HFFc6 (cell line): ENCODE data around the gene C15orf61. TPM values are rescaled to one million over a fixed set of nuclear protein-coding genes. Genes with fewer than 3 reads are reported as not detected.

ENCODE experiments used
- DNase-seq: peaks from one replicate; pipeline ENCODE4 v3.0.0-alpha.2; 2018
- H3K27ac Mint-ChIP-seq: 2 replicates; pipeline ENCODE4 v1.8.0; 2020; ENCODE audit warnings: mild to moderate bottlenecking, mixed read lengths
- H3K27me3 Mint-ChIP-seq: 2 replicates; pipeline ENCODE4 v1.8.0; 2021; ENCODE audit warnings: mild to moderate bottlenecking, moderate library complexity, mixed read lengths; ENCODE audit not compliant: insufficient read depth
- H3K36me3 Mint-ChIP-seq: 2 replicates; pipeline ENCODE4 v1.8.0; 2021; ENCODE audit warnings: low read depth, mixed read lengths
- H3K4me1 Mint-ChIP-seq: 2 replicates; pipeline ENCODE4 v1.8.0; 2020; ENCODE audit warnings: low read depth, mixed read lengths
- H3K4me3 Mint-ChIP-seq: 2 replicates; pipeline ENCODE4 v1.8.0; 2020; ENCODE audit warnings: mild to moderate bottlenecking, moderate library complexity, mixed read lengths
- H3K9me3 Mint-ChIP-seq: 2 replicates; pipeline ENCODE4 v1.8.0; 2020; ENCODE audit warnings: mild to moderate bottlenecking, mixed read lengths
- total RNA-seq, 6 experiments: library from RNA; stranded (reverse); fragmentation: NEBNext Ultra II Directional; extraction: Animal tissue kit (Norgen Biotek cat#: 25700); gene quantifications; 2 replicates in 1 of 6; 3 replicates in 5 of 6; pipeline ENCODE4 v1.2.3, GENCODE V29; 2021
- TF ChIP-seq, protein P1 (sequence below): fragments of 200-600 bp; sonication (generic); IDR thresholded peaks from 2 replicates; pipeline ENCODE4 v1.5.0; 2021; ENCODE audit warnings: antibody characterized with exemption, mild to moderate bottlenecking

The C15orf61 gene
- total RNA-seq, 6 experiments from 2014 or later, result 5.1 to 7.5 (median 5.9) TPM

DNA sequence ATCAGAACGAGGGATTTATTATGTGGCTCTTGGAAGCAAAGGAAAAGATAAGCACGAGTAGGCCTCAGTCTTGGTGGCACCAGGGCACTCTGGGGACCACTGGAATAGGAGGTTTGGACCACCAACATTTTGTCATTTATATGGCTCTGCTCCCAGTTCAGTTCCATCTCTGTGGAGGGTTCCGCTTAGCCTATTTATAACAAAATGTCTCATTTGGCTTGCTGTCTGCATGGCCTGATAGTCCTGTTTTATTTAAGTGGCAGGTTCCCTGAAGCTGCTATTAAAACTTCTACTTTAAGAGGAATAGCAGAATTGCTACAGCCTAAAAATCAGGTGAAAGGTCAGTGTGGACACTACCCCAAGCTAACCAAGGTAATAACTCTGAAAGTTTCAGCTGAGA, 48.7 kb downstream of the C15orf61 start:
- H3K4me3 Mint-ChIP-seq, result no peak overlapping the region
- H3K27ac Mint-ChIP-seq, result no peak overlapping the region
- TF ChIP-seq, protein P1, sequence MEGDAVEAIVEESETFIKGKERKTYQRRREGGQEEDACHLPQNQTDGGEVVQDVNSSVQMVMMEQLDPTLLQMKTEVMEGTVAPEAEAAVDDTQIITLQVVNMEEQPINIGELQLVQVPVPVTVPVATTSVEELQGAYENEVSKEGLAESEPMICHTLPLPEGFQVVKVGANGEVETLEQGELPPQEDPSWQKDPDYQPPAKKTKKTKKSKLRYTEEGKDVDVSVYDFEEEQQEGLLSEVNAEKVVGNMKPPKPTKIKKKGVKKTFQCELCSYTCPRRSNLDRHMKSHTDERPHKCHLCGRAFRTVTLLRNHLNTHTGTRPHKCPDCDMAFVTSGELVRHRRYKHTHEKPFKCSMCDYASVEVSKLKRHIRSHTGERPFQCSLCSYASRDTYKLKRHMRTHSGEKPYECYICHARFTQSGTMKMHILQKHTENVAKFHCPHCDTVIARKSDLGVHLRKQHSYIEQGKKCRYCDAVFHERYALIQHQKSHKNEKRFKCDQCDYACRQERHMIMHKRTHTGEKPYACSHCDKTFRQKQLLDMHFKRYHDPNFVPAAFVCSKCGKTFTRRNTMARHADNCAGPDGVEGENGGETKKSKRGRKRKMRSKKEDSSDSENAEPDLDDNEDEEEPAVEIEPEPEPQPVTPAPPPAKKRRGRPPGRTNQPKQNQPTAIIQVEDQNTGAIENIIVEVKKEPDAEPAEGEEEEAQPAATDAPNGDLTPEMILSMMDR, result no peak
- H3K36me3 Mint-ChIP-seq, result peaks cover 4% of the 10 kb centered on the region
- H3K4me1 Mint-ChIP-seq, result peaks cover 29% of the 10 kb centered on the region
- DNase-seq, result no peak
- no peaks in the 10 kb centered on the region for H3K9me3 Mint-ChIP-seq
- no peaks in the 10 kb centered on the region for H3K27me3 Mint-ChIP-seq

DNA sequence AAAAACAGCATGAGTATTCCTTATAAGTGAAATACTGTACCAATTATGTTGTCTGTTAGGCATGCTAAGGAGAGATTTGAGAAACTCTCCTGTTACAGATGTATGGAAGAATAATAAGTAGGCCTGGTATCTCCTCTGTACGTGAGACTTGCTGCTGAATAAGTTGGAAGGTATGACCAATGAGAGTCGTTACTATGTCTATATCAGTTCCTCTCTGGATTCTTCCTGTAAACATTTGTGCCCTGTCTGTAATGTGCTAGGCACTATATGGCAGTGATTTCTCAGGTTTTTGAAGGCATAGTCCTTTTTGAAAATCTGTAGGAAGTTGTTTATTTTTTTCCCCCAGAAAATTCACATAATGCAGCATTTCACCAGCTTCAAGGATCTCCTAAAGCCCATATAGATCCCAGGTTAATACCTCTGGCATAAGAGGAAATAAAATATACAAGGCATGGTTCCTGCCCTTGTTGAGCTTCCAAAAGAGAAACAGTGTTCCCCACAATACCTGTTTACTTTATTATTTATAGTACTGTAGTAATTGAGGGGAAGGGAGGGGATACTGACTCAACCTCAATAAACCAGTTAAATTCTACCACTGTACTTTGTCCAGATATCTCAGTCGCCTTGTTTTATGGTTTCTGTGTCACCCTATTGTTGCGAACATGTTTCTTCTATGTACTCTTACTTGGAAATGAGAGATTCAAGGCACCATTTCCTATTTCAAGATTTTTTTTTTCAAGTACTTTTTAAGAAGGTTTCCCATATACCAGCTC, 50.1 kb downstream of the C15orf61 start:
- TF ChIP-seq, protein P1, result no peak
- no peaks in the 10 kb centered on the region for H3K27me3 Mint-ChIP-seq
- H3K4me3 Mint-ChIP-seq, result no peak overlapping the region
- peaks cover 29% of the 10 kb centered on the region for H3K4me1 Mint-ChIP-seq
- no peaks in the 10 kb centered on the region for H3K9me3 Mint-ChIP-seq
- no peak for DNase-seq
- H3K36me3 Mint-ChIP-seq, result peaks cover 4% of the 10 kb centered on the region
- H3K27ac Mint-ChIP-seq, result no peak overlapping the region

DNA sequence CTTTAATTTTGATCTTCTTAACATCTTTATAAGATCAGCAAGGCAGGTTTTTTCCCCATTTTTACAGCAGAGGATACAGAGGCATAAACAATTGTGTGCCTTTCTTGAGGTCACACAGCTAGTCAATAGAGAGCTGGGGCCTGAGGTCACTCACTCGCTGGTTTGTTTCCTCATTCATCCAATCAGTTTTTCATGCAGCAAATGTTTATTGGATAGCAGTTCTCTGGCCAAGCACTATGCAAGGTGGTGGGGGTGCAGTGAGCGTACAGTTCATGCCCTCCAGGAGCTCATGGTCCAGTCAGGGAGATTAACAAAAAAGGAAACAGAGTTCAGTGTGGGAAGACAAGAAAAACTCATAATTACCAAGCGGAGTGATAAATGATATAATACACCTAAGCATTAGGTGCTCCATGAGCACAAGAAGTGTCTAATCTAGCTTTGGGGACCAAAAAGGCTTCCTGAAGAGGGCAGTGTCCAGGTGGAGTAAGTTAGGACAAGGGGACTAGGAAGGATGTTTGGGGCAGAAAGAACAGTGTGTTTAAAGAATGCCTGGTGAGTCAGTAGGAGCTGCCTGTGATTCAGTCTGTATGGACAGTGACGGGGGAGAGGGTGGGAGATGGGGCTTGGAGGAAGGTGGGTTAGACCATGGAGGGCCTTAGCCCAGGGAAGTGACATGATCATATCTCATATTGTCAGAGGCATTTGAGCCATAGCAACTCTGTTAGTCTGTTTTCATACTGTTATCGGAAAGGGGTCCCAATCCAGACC, 50.9 kb downstream of the C15orf61 start:
- H3K27me3 Mint-ChIP-seq, result no peaks in the 10 kb centered on the region
- DNase-seq, result no peak
- no peaks in the 10 kb centered on the region for H3K9me3 Mint-ChIP-seq
- H3K27ac Mint-ChIP-seq, result peak overlapping the region; percentile 10; the same call in 1 of the 2 replicates
- H3K4me3 Mint-ChIP-seq, result no peak overlapping the region
- TF ChIP-seq, protein P1, result no peak
- H3K4me1 Mint-ChIP-seq, result peaks cover 29% of the 10 kb centered on the region
- peaks cover 4% of the 10 kb centered on the region for H3K36me3 Mint-ChIP-seq

DNA sequence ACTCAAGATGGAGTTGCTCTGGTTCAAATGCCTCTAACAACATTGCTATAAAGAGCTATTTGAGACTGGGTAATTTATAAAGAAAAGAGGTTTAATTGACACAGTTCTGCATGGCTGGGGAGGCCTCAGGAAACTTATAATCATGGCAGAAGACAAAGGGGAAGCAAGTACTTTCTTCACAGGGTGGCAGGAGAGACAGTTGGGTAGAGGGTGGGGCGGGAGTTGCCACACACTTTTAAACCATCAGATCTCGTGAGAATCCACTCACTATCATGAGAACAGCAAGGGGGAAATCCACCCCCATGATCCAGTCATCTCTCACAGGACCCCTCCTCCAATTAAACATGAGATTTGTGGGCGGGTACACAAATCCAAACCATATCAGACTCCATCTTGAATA, 52.3 kb downstream of the C15orf61 start:
- Mint-ChIP-seq H3K9me3 (no peaks in the 10 kb centered on the region), H3K36me3 (peaks cover 4% of the 10 kb centered on the region; the same call in 1 of the 2 replicates), H3K4me1 (peaks cover 29% of the 10 kb centered on the region), H3K27me3 (no peaks in the 10 kb centered on the region), H3K4me3 (no peak overlapping the region), H3K27ac (no peak overlapping the region)
- DNase-seq, result no peak
- TF ChIP-seq, protein P1, result no peak

DNA sequence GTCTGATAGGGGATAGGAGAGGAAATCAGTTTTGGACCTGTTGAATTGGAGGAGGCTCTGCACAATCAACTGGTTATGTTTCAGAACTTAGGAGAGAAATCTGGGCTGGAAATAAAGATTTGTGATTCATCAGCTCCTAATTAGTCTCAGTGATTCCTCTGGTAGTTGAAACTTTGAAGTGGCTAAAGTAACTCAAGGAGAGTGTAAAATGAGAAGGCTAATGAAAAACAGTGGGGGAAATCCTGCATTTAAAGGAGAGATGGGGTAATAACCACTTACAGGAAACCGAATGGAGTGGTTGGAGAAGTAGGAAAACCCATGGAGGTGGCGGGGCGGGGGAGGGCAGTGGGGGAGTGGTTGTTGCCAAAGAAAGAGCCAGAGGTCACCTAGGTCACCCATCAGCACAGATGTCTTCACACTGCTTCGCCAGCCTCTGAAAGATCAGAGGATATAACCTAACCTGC, 54.1 kb downstream of the C15orf61 start:
- peaks cover 29% of the 10 kb centered on the region for H3K4me1 Mint-ChIP-seq
- no peaks in the 10 kb centered on the region for H3K9me3 Mint-ChIP-seq
- no peak for DNase-seq
- peaks cover 4% of the 10 kb centered on the region; the same call in 1 of the 2 replicates for H3K36me3 Mint-ChIP-seq
- TF ChIP-seq, protein P1, result no peak
- H3K4me3 Mint-ChIP-seq, result no peak overlapping the region
- H3K27me3 Mint-ChIP-seq, result no peaks in the 10 kb centered on the region
- H3K27ac Mint-ChIP-seq, result no peak overlapping the region
